22Rv1 (cell line): Measurements from ENCODE around the gene TMEM184A.

Experiments used
- CTCF ChIP-seq: fragments of 450-650 bp; IDR thresholded peaks from 2 replicates; pipeline ENCODE4 v1.5.1; 2017; ENCODE audit warnings: mild to moderate bottlenecking
- ZFX ChIP-seq: fragments of 450-650 bp; IDR thresholded peaks from 2 replicates; pipeline ENCODE4 v1.6.1; 2017; ENCODE audit warnings: antibody characterized with exemption, borderline replicate concordance

GRCh38 chr7:1511444-1512422 lies 44.3 kb downstream of the TMEM184A start:
- TF ChIP-seq CTCF, result no peak
- no peak for TF ChIP-seq ZFX
